ENCODE data around the gene ADGRE2.

DNA sequence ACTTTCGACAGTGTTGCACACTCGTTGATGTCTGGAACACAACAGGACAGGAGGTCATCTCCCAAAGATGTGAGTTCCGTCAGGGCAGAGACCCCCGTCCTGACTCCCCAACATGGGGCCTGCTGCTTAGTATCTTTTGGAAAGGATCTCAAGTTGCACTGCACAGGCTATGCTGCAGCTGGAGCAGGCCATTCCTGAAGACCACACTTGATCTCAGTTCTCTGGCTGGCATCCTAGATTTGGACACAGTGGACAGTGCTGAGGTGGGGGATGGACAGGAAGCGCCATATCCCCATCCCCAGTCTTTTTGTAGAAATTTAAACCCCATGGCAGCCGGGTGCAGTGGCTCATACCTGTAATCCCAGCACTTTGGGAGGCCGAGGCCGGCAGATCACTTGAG is 5.9 kb downstream of the ADGRE2 start:
- no peak for TF ChIP-seq CEBPB (IDR thresholded peaks at IDR 0.05; ENCODE audit: low read depth, low read length)
- TF ChIP-seq, protein P1, sequence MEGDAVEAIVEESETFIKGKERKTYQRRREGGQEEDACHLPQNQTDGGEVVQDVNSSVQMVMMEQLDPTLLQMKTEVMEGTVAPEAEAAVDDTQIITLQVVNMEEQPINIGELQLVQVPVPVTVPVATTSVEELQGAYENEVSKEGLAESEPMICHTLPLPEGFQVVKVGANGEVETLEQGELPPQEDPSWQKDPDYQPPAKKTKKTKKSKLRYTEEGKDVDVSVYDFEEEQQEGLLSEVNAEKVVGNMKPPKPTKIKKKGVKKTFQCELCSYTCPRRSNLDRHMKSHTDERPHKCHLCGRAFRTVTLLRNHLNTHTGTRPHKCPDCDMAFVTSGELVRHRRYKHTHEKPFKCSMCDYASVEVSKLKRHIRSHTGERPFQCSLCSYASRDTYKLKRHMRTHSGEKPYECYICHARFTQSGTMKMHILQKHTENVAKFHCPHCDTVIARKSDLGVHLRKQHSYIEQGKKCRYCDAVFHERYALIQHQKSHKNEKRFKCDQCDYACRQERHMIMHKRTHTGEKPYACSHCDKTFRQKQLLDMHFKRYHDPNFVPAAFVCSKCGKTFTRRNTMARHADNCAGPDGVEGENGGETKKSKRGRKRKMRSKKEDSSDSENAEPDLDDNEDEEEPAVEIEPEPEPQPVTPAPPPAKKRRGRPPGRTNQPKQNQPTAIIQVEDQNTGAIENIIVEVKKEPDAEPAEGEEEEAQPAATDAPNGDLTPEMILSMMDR (conservative IDR thresholded peaks at IDR 0.05; ENCODE audit: low read depth, low read length): no peak
- TF ChIP-seq, protein P2, sequence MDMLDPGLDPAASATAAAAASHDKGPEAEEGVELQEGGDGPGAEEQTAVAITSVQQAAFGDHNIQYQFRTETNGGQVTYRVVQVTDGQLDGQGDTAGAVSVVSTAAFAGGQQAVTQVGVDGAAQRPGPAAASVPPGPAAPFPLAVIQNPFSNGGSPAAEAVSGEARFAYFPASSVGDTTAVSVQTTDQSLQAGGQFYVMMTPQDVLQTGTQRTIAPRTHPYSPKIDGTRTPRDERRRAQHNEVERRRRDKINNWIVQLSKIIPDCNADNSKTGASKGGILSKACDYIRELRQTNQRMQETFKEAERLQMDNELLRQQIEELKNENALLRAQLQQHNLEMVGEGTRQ (IDR thresholded peaks at IDR 0.05; ENCODE audit: low read depth, low read length): no peak
- no peak for TF ChIP-seq POLR2A (IDR thresholded peaks at IDR 0.05; ENCODE audit: low read depth, low read length)
- TF ChIP-seq SMC3 (IDR thresholded peaks at IDR 0.05; ENCODE audit: low read depth, low read length): no peak
- TF ChIP-seq MAZ (IDR thresholded peaks at IDR 0.05; ENCODE audit: borderline replicate concordance, low read depth, low read length): no peak
- no peak for TF ChIP-seq FOS (IDR thresholded peaks at IDR 0.05; ENCODE audit: low read depth, low read length)
- TF ChIP-seq RCOR1 (IDR thresholded peaks at IDR 0.05; ENCODE audit: insufficient replicate concordance, low read length): no peak
- no peak for TF ChIP-seq RAD21 (IDR thresholded peaks at IDR 0.05; ENCODE audit: low read length)
